GM13976 (cell line): ENCODE results near the gene ASXL2.
"Not testable (repeated sequence)": the region's sequence is repeated elsewhere in the genome, so short reads cannot be mapped to it uniquely, and the experiment has no call there.

ENCODE experiments used
- DNase-seq: peaks from one replicate; pipeline ENCODE4 v3.0.0; 2012; ENCODE audit warnings: low spot score
- CTCF ChIP-seq: IDR thresholded peaks from 2 replicates; pipeline ENCODE4 v1.5.1; 2012; ENCODE audit warnings: borderline replicate concordance, mild to moderate bottlenecking; ENCODE audit not compliant: insufficient read depth; ENCODE audit errors: extremely low read depth, missing control alignments, control extremely low read depth
- in situ Hi-C: fragments of 300-500 bp; cut with MboI; formaldehyde crosslinking; loops from one replicate; pipeline ENCODE4 v1.12.0; 2022; ENCODE audit warnings: low sequenced_read_pairs, mixed read lengths, inconsistent platforms; ENCODE audit not compliant: unreplicated experiment

ASXL2 gene

GRCh38 chr2:25831746-25832449, 46.4 kb downstream of the ASXL2 start:
- no peak for TF ChIP-seq CTCF
- in situ Hi-C loops, result no loop called here
- no peak for DNase-seq

- no peak for TF ChIP-seq CTCF
- DNase-seq, result no peak
- in situ Hi-C loops, result no loop called here
Observed at GRCh38 chr2:25829828-25830227, 48.5 kb downstream of the ASXL2 start.

GRCh38 chr2:25829377-25829704, 48.9 kb downstream of the ASXL2 start:
- in situ Hi-C loops, result no loop called here
- no peak for TF ChIP-seq CTCF
- DNase-seq, result no peak

GRCh38 chr2:25828532-25829376, 49.5 kb downstream of the ASXL2 start:
- in situ Hi-C loops, DNase-seq: not testable (repeated sequence)

GRCh38 chr2:25825238-25825637, 53.0 kb downstream of the ASXL2 start:
- no peak for TF ChIP-seq CTCF
- in situ Hi-C loops, result no loop called here
- DNase-seq, result no peak

GRCh38 chr2:25824718-25825117, 53.6 kb downstream of the ASXL2 start:
- TF ChIP-seq CTCF, result no peak
- in situ Hi-C loops, result no loop called here
- no peak for DNase-seq

GRCh38 chr2:25824216-25824615, 54.1 kb downstream of the ASXL2 start:
- in situ Hi-C loops, result no loop called here
- DNase-seq, result peak; percentile 18
- no peak for TF ChIP-seq CTCF
